GM19395 (cell line): Measurements from ENCODE around the gene MAP2K7.
"Not testable (repeated sequence)": the region's sequence is repeated elsewhere in the genome, so short reads cannot be mapped to it uniquely, and the experiment has no call there.

ENCODE experiments used
- ATAC-seq: cut with Tn5 transposase; IDR thresholded peaks from one replicate; pipeline ENCODE4 v1.9.1; 2021; ENCODE audit warnings: mild to moderate bottlenecking, moderate library complexity; ENCODE audit not compliant: unreplicated experiment

MAP2K7 gene

DNA sequence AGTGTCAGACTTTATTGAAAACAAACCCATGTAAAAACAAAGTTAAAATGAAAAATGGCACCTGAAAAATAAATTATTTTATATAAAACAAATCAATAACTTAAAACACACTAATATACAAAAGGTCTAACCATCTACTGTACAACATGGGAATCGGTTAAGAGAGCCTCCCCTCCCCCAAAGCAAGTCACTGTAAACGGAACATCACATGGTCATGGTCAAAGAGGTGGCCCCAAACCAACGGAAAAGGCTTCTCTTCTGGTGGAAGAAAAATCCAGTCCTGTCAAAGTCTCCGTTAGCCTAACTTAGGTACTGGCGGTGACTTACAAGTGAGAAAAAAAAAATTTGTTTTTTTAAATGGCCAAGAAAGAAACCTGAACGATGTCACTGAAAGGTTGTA is 55.5 kb downstream of the MAP2K7 start:
- no peak for ATAC-seq

DNA sequence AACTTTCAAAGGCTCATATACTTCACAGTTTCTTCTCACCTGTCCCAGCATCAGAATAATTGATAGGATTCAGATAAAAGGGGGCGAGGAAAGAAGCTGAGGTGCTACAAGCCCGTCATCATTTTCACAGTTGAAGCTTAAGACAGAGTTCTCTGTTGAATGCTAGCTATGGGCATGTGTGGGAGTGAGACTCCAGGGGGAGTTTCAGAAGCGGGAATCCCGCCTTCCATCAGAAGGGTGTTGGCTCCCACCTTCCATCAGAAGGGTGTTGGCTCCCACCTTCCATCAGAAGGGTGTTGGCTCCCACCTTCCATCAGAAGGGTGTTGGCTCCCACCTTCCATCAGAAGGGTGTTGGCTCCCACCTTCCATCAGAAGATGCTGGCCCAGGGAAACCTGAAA is 57.4 kb downstream of the MAP2K7 start:
- not testable (repeated sequence) for ATAC-seq

DNA sequence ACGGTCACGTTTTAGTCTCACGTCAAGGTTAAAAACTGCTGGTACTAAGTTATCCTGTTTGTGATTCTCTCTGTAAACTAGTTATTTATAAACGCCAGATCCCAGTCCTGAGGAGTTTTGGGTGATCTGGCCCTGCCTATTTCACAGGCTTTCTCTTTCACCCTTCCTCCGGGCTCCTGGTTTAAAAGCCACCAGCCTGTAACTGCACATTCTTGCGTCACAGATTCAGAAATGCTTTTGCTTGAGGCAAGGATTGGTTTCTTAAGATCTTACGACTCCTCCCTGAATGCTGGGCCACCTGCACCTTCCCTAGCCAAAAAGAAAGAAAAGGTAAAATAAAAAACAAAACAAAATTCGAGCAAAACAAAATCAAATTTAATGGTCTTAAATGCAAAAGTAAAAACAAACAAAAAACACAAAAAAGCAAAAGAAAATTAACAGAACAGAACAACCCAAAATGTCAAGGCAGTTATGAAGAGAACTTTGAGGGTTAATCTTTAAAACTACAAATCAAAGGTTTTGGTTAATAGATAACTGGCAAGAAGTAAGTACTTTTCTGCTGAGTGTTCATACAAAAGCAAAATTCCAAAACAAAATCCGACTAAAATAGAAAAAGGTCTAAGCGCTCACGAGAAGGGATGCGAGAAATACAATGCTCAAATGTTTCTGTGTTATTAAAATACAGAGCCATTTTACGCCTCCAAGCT is 58.4 kb downstream of the MAP2K7 start:
- no peak for ATAC-seq

DNA sequence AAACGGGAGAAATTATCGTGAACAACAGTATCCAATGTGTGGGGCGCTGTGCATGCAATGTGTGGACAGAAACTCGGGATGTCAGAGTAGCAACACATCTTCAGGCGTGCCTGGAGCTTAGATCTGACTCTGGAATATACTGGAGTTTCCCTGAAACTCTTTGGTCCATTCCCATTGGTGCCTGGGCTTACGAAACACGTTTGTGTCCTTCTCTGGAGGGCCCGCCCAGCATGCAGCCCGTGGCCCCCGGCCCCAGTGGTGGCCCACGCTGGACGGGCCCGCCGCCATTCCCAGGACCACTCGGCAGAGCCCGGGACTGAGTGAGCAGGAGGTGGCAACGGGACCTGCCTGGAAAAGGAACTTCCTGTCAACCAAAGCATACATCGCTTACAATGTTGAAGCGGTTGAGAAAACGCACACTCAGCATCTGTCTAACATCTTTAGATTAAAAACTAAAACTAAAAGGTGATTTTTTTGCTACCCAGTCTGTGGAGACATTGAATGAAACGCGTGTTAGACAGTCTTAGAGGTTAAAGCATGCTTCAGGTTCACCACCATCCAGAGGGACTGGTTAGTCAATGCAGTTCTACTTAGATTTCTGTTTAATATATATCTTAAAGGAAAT is 59.1 kb downstream of the MAP2K7 start:
- no peak for ATAC-seq

DNA sequence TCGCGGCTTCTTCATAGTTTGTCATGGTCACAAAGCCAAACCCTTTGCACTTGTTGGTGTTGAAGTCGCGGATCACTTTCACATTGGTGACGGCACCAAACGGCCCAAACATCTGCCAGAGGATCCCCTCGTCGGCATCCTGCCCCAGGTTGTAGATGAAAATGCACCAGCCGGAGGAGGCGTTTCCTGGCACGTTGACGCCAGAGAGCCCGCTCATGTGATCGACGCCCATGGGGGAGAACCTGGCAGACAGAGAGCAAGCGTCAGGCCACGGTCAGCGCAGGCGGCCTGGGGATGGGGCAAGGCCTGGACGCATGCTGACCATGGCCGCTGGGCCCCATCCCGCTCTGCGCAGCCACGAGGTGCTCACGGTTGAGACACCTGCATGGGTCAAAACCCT is 59.9 kb downstream of the MAP2K7 start:
- ATAC-seq, result no peak
